Activated naive CD8-positive, alpha-beta T cell (primary cell): ENCODE results near the gene RUNDC1.
"Not testable (repeated sequence)": the region's sequence is repeated elsewhere in the genome, so short reads cannot be mapped to it uniquely, and the experiment has no call there.

ENCODE experiments used
- H3K27ac Mint-ChIP-seq: one replicate; pipeline ENCODE4 v1.8.0; 2021; ENCODE audit warnings: mixed read lengths
- H3K27me3 Mint-ChIP-seq: one replicate; pipeline ENCODE4 v1.8.0; 2021; ENCODE audit warnings: mixed read lengths
- H3K36me3 Mint-ChIP-seq: one replicate; pipeline ENCODE4 v1.8.0; 2021; ENCODE audit warnings: mixed read lengths
- H3K4me1 Mint-ChIP-seq: one replicate; pipeline ENCODE4 v1.8.0; 2021; ENCODE audit warnings: low read depth, mixed read lengths
- H3K4me3 Mint-ChIP-seq: one replicate; pipeline ENCODE4 v1.8.0; 2021; ENCODE audit warnings: mild to moderate bottlenecking, mixed read lengths
- H3K9me3 Mint-ChIP-seq: one replicate; pipeline ENCODE4 v1.8.0; 2021; ENCODE audit warnings: low read depth, mixed read lengths

The RUNDC1 gene

DNA sequence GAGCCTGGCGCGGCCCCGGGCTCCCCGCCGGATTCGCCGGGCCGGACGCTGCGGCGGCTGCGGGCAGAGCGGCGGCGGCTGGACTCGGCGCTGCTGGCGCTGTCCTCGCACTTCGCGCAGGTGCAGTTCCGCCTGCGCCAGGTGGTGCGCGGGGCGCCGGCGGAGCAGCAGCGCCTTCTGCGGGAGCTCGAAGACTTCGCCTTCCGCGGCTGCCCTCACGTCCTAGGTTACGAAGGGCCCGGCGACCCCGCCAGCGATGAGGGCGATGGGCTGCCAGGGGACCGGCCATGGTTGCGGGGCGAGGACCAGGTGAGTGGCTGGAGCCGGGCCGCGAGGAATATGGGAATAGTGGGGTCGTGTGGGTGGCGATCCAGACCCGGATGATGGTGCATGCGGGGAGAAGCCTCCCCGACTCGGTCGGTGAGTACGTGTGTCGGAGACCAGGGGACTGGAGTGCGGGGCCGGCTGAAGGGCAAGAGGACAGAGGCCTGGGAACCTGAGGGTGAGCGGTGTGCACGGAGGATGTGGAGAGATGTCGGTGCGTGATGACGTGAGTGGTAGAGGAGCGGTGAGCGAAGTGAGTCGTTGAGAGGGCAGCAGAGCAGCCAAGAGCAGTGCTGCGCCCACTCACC, 517 bp downstream of the RUNDC1 start:
- H3K27me3 Mint-ChIP-seq, result no peaks in the 10 kb centered on the region

GRCh38 chr17:42982266-42982665, 1.9 kb downstream of the RUNDC1 start:
- H3K4me3 Mint-ChIP-seq, result peak overlapping the region; percentile 95
- H3K4me1 Mint-ChIP-seq, result peaks cover 30% of the 10 kb centered on the region
- H3K9me3 Mint-ChIP-seq, result no peaks in the 10 kb centered on the region
- no peaks in the 10 kb centered on the region for H3K27me3 Mint-ChIP-seq
- H3K36me3 Mint-ChIP-seq, result peaks cover 4% of the 10 kb centered on the region
- H3K27ac Mint-ChIP-seq, result peak overlapping the region; percentile 64

More for the DNA sequence above, 517 bp downstream of the RUNDC1 start:
- peak overlapping the region; percentile 77 for H3K27ac Mint-ChIP-seq
- H3K4me1 Mint-ChIP-seq, result peaks cover 30% of the 10 kb centered on the region
- H3K4me3 Mint-ChIP-seq, result peak overlapping the region; percentile 95
- H3K36me3 Mint-ChIP-seq, result peaks cover 4% of the 10 kb centered on the region
- no peaks in the 10 kb centered on the region for H3K9me3 Mint-ChIP-seq

DNA sequence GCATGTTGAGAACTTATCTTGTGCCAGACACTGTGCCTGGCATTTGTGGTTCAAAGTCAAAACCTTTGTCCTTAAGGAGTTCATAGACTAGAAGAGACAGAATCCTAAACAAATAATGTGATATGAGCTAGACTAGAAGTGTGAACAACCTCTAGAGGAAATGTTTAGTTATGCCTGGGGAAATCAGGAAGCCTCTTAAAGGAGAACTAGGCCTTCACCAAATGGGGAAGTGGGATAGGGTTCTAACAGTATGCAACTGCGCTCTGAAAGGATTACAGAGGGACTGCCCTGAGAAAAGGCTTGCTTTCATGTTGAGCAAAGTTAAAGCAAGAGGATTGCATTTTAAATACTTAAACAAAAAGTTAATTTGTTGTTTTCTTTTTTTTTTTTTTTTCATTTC, 4.9 kb downstream of the RUNDC1 start:
- peaks cover 8% of the 10 kb centered on the region for H3K36me3 Mint-ChIP-seq
- H3K4me3 Mint-ChIP-seq, result no peak overlapping the region
- no peaks in the 10 kb centered on the region for H3K9me3 Mint-ChIP-seq
- no peak overlapping the region for H3K27ac Mint-ChIP-seq
- H3K27me3 Mint-ChIP-seq, result no peaks in the 10 kb centered on the region
- H3K4me1 Mint-ChIP-seq, result peaks cover 22% of the 10 kb centered on the region

DNA sequence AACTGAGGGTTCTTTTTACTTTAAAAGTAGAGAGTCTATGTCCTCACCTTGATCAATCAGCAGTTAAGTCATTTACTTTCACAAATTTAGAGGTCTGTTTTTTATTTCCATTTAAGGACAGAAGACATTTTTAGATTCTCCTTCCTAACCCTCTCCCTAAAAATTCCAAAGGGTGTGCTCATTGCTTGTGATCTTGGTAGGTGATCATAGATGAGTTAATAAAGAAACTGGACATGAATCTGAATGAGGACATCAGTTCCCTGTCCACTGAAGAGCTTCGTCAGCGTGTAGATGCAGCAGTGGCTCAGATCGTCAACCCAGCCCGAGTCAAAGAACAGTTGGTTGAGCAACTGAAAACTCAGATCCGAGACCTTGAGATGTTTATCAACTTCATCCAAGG, 8.8 kb downstream of the RUNDC1 start:
- H3K27ac Mint-ChIP-seq, result no peak overlapping the region
- H3K4me3 Mint-ChIP-seq, result no peak overlapping the region
- peaks cover 7% of the 10 kb centered on the region for H3K4me1 Mint-ChIP-seq
- peaks cover 11% of the 10 kb centered on the region for H3K36me3 Mint-ChIP-seq
- H3K9me3 Mint-ChIP-seq, result no peaks in the 10 kb centered on the region
- no peaks in the 10 kb centered on the region for H3K27me3 Mint-ChIP-seq

DNA sequence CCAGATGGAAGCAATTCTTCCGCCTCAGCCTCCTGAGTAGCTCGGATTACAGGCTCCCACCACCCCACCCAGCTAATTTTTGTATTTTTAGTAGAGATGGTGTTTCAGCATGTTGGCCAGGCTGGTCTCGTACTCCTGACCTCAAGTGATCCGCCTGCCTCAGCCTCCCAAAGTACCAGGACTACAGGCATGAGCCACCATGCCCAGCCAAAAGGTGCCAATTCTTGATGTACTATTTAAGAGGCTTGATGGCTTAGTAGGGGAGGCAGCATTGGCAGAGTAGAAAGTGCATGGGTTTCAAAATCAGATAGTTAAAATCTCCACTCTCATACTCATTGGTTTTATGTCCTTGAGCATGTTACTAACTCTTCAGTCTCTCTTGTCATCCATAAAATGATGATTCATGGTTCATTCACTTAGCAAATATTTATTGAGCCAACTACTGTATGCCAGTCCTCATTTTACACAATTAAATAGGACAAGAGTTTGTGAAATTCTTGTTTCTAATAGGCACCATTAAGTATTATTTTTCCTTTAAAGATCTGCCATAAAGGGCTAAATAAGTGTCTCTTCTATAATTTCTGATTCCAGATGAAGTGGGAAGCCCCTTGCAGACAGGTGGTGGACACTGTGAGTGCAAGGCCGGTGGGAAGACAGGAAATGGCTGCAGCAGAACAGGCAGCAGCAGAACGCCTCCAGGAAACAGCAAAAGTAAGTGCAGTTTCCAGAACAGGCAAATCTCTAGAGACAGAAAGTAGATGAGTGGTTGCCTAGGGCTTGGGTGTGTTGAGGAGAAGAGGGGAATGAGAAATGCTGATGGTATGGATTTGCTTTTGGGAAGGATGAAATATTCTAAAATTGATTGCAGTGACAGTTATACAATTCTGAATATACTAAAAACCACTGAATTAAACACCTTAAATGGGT, 9.6 kb downstream of the RUNDC1 start:
- Mint-ChIP-seq H3K27ac (no peak overlapping the region), H3K4me3 (no peak overlapping the region), H3K36me3 (peaks cover 11% of the 10 kb centered on the region), H3K4me1 (peaks cover 4% of the 10 kb centered on the region), H3K9me3 (no peaks in the 10 kb centered on the region), H3K27me3 (no peaks in the 10 kb centered on the region)

GRCh38 chr17:42991471-42991870, 11.1 kb downstream of the RUNDC1 start:
- no peak overlapping the region for H3K4me3 Mint-ChIP-seq
- H3K27ac Mint-ChIP-seq, result no peak overlapping the region
- H3K4me1 Mint-ChIP-seq, result no peaks in the 10 kb centered on the region
- H3K9me3 Mint-ChIP-seq, result no peaks in the 10 kb centered on the region
- H3K36me3 Mint-ChIP-seq, result peaks cover 9% of the 10 kb centered on the region
- H3K27me3 Mint-ChIP-seq, result no peaks in the 10 kb centered on the region

DNA sequence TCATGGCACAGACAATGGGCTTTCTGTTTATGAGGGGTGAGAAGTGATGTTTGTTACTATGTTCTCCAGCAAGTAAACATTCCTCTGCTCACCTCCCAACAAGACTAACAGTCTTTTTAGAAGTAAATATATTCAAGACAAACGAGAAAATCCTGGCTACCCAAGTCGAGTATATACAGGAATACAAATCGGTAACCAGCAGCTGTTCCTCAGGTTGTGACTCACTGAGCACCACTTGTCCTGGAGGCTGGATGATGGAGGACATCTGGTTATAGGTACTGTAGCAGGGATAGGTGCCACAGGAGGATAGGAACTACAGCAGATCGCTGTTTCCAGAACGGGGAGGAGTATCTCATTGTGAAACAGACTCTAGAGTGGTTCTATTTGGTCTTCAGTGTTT, 12.5 kb downstream of the RUNDC1 start:
- Mint-ChIP-seq H3K4me3 (no peak overlapping the region), H3K27ac (no peak overlapping the region), H3K4me1 (peaks cover 4% of the 10 kb centered on the region), H3K27me3 (no peaks in the 10 kb centered on the region), H3K9me3 (no peaks in the 10 kb centered on the region), H3K36me3 (peaks cover 9% of the 10 kb centered on the region)

DNA sequence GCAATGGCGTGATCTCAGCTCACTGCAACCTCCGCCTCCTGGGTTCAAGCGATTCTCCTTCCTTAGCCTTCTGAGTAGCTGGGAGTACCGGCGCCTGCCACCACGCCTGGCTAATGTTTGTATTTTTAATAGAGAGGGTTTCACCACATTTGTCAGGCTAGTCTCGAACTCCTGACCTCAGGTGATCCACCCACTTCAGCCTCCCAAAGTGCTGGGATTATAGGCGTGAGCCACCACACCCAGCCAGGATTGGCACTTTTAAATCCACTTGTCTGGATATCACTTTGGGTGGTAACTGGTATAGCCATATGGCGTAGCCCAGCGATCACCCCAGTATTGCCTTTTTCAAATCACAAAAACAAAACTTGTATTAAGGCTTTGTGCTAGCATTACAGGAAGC, 13.5 kb downstream of the RUNDC1 start:
- not testable (repeated sequence) for H3K9me3 Mint-ChIP-seq

DNA sequence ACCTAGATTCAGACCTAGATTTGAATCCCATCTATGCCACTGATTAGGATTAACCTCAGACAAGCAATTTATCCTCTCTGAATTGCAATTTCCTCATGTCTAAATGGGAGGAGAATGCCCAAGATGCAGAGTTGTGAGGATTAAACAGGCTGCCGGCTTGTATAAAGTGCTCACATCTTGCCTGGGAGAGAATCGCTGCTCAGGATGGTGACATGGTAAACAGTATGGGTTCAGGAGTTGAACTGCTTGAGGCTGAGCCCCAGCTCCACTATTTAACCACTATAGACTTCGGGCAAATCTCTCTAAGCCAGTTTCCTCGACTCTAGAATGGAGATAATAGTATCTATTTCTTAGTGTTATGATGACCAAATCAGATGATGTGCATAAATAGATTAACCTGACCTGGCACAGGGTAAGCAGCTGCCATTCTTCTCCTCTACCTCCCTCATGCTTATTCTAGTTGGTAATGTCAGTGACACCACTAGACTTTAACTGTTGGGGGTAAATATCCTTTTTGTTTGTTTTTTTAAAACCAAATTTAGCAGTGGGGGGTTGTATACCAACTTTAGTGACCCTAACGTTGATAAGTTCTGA, 17.1 kb downstream of the RUNDC1 start:
- Mint-ChIP-seq H3K36me3 (peaks cover 11% of the 10 kb centered on the region), H3K27me3 (no peaks in the 10 kb centered on the region)

More for the DNA sequence above, 13.5 kb downstream of the RUNDC1 start:
- H3K4me1 Mint-ChIP-seq, H3K36me3 Mint-ChIP-seq, H3K27me3 Mint-ChIP-seq, H3K27ac Mint-ChIP-seq, H3K4me3 Mint-ChIP-seq: not testable (repeated sequence)

GRCh38 chr17:42997984-42998938, 17.9 kb downstream of the RUNDC1 start, which contains the start of gene RPL27:
RPL27 (plus strand) TSS chr17:42998419; CDS start chr17:42998751, 332 bp downstream.
- H3K4me1 Mint-ChIP-seq, result peaks cover 29% of the 10 kb centered on the region
- no peaks in the 10 kb centered on the region for H3K9me3 Mint-ChIP-seq
- H3K27me3 Mint-ChIP-seq, result no peaks in the 10 kb centered on the region
- H3K27ac Mint-ChIP-seq, result peak within 1 kb of the TSS; percentile 98
- H3K36me3 Mint-ChIP-seq, result peaks cover 11% of the 10 kb centered on the region
- peak within 1 kb of the TSS; percentile 98 for H3K4me3 Mint-ChIP-seq

More for the DNA sequence above, 17.1 kb downstream of the RUNDC1 start:
- no peaks in the 10 kb centered on the region for H3K9me3 Mint-ChIP-seq
- H3K27ac Mint-ChIP-seq, result peak overlapping the region; percentile 98
- H3K4me3 Mint-ChIP-seq, result peak overlapping the region; percentile 98
- H3K4me1 Mint-ChIP-seq, result peaks cover 25% of the 10 kb centered on the region

DNA sequence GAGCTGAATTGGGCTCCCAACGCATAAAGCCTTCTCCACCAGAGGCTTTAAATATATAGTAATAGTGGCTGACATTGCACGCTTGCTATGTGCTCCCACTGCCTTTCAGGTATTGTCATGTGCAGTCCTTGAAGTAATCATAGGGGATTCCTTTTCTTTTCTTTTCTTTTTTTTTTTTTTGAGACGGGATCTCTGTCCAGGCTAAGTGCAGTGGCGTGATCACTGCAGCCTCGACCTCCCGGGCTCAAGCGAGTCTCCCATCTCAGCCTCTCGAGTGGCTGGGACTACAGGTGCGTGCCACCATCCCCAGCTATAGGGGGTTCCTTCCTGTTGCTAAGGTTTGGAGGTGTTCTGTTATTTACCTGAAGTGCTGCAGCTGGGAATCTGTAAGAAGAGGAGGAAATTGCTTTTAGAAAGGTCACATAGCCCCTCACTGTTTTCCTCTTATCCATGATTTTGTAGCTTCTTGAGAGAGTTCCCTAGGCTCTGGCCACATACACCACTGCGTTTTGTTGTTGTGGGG, 18.7 kb downstream of the RUNDC1 start:
- peaks cover 31% of the 10 kb centered on the region for H3K4me1 Mint-ChIP-seq
- H3K27ac Mint-ChIP-seq, result peak overlapping the region; percentile 98
- H3K9me3 Mint-ChIP-seq, result no peaks in the 10 kb centered on the region
- peaks cover 11% of the 10 kb centered on the region for H3K36me3 Mint-ChIP-seq
- peak overlapping the region; percentile 98 for H3K4me3 Mint-ChIP-seq
- no peaks in the 10 kb centered on the region for H3K27me3 Mint-ChIP-seq

- H3K4me3 Mint-ChIP-seq, result peak overlapping the region; percentile 58
- peaks cover 31% of the 10 kb centered on the region for H3K4me1 Mint-ChIP-seq
- H3K27ac Mint-ChIP-seq, result peak overlapping the region; percentile 54
- H3K36me3 Mint-ChIP-seq, result peaks cover 11% of the 10 kb centered on the region
- not testable (repeated sequence) for H3K9me3 Mint-ChIP-seq, H3K27me3 Mint-ChIP-seq
Observed at GRCh38 chr17:43000894-43001293, 20.5 kb downstream of the RUNDC1 start.

DNA sequence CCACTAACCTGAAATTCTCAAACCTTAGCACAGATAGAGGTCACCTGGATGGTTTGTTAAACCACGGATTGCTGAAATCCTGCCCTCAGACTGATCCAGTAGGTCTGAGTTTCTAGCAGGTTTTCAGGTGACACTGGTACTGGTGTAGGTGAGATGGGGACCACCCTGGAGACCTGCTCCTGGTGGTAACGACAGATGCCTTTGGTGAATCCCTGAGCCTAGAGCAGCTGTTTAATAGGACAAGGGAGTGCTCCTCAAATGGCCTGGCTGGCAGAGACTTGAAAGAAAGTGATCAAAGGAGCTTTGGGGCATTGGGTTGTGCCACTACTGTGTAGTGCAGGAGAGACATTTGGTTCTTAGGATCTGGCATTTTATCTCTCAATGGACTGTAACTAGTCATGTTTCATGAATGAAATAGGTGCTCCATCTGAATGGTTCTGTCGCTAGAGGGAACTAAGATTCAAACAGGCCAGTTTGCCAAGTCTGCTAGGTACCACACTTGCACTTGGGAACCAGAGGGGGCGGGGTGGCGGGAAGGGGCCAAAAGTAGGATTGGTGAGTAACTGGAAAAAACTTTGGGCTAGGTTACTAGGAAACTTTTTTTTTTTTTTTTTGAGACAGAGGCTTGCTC, 23.3 kb downstream of the RUNDC1 start:
- Mint-ChIP-seq H3K4me1 (peaks cover 36% of the 10 kb centered on the region), H3K4me3 (no peak overlapping the region), H3K27ac (peak overlapping the region; percentile 61), H3K27me3 (no peaks in the 10 kb centered on the region), H3K9me3 (no peaks in the 10 kb centered on the region), H3K36me3 (peaks cover 11% of the 10 kb centered on the region)
